Skeletal muscle cell (primary cell): ENCODE measurements around the gene PPP1R36.
A peak's percentile ranks its signal among the peaks of the same experiment; 100 is the strongest.
"Not testable (repeated sequence)": the region's sequence is repeated elsewhere in the genome, so short reads cannot be mapped to it uniquely, and the experiment has no call there.

Source experiments
- DNase-seq: peaks from one replicate; pipeline ENCODE4 v3.0.0-alpha.2; 2010; ENCODE audit warnings: low read depth
- H3K4me3 ChIP-seq: 2 replicates; pipeline ENCODE4 v1.5.1; 2011; ENCODE audit warnings: low read depth, mild to moderate bottlenecking, control low read depth, low read length, moderate library complexity

The PPP1R36 gene

GRCh38 chr14:64561631-64562030, 11.9 kb downstream of the PPP1R36 start:
- H3K4me3 ChIP-seq = no peak overlapping the region
- DNase-seq = no peak

- no peak for DNase-seq
- H3K4me3 ChIP-seq = no peak overlapping the region
These were observed 12.7 kb downstream of the PPP1R36 start for GRCh38 chr14:64562436-64562835.

GRCh38 chr14:64563696-64564095, 13.9 kb downstream of the PPP1R36 start:
- DNase-seq = no peak
- H3K4me3 ChIP-seq = no peak overlapping the region

- no peak for DNase-seq
These were observed 16.9 kb downstream of the PPP1R36 start for GRCh38 chr14:64566651-64567122.

GRCh38 chr14:64569138-64569631, 19.4 kb downstream of the PPP1R36 start:
- peak; percentile 36 for DNase-seq

More at GRCh38 chr14:64566651-64567122, 16.9 kb downstream of the PPP1R36 start:
- H3K4me3 ChIP-seq = no peak overlapping the region

GRCh38 chr14:64569646-64570045, 19.9 kb downstream of the PPP1R36 start:
- not testable (repeated sequence) for H3K4me3 ChIP-seq, DNase-seq

More at GRCh38 chr14:64569138-64569631, 19.4 kb downstream of the PPP1R36 start:
- H3K4me3 ChIP-seq = no peak overlapping the region

- DNase-seq = no peak
- no peak overlapping the region for H3K4me3 ChIP-seq
These were observed 22.8 kb downstream of the PPP1R36 start for GRCh38 chr14:64572386-64573104.

GRCh38 chr14:64573109-64573508, 23.3 kb downstream of the PPP1R36 start:
- DNase-seq = no peak
- no peak overlapping the region for H3K4me3 ChIP-seq

- no peak for DNase-seq
These were observed 24.8 kb downstream of the PPP1R36 start for GRCh38 chr14:64574371-64575107.

GRCh38 chr14:64577211-64577610, 27.4 kb downstream of the PPP1R36 start:
- no peak overlapping the region for H3K4me3 ChIP-seq
- DNase-seq = no peak

More at GRCh38 chr14:64574371-64575107, 24.8 kb downstream of the PPP1R36 start:
- H3K4me3 ChIP-seq = no peak overlapping the region

GRCh38 chr14:64580467-64580866, 30.7 kb downstream of the PPP1R36 start:
- no peak overlapping the region for H3K4me3 ChIP-seq
- DNase-seq = no peak

GRCh38 chr14:64581363-64581762, 31.6 kb downstream of the PPP1R36 start:
- no peak for DNase-seq
- H3K4me3 ChIP-seq = no peak overlapping the region

- DNase-seq = no peak
- H3K4me3 ChIP-seq = no peak overlapping the region
These were observed 32.1 kb downstream of the PPP1R36 start for GRCh38 chr14:64581817-64582216.

GRCh38 chr14:64584190-64584589, 34.4 kb downstream of the PPP1R36 start:
- no peak for DNase-seq
- H3K4me3 ChIP-seq = no peak overlapping the region

GRCh38 chr14:64591809-64592208, 42.0 kb downstream of the PPP1R36 start:
- DNase-seq = no peak
- no peak overlapping the region for H3K4me3 ChIP-seq

- no peak for DNase-seq
- no peak overlapping the region for H3K4me3 ChIP-seq
These were observed 44.7 kb downstream of the PPP1R36 start for GRCh38 chr14:64594438-64594837.

GRCh38 chr14:64598404-64598803, 48.6 kb downstream of the PPP1R36 start:
- DNase-seq = no peak
- H3K4me3 ChIP-seq = no peak overlapping the region

- no peak overlapping the region for H3K4me3 ChIP-seq
- DNase-seq = no peak
These were observed 51.8 kb downstream of the PPP1R36 start for GRCh38 chr14:64601571-64601970.

- no peak overlapping the region for H3K4me3 ChIP-seq
- DNase-seq = no peak
These were observed 53.1 kb downstream of the PPP1R36 start for GRCh38 chr14:64602826-64603225.

- no peak for DNase-seq
- no peak overlapping the region for H3K4me3 ChIP-seq
These were observed 54.2 kb downstream of the PPP1R36 start for GRCh38 chr14:64604001-64604400.
